ENCODE data around the gene PYGO1.

GRCh38 chr15:55590788-55591187, 2.6 kb upstream of the PYGO1 start:
- TF ChIP-seq POU6F1 (CRISPR knock-in tag; IDR thresholded peaks at IDR 0.05; ENCODE audit: borderline replicate concordance, low read depth) (no peak), ZC3H10 (CRISPR knock-in tag; IDR thresholded peaks at IDR 0.05) (no peak), TSHZ2 (CRISPR knock-in tag; IDR thresholded peaks at IDR 0.05) (no peak), RARB (CRISPR knock-in tag; IDR thresholded peaks at IDR 0.05) (no peak), ZFP3 (CRISPR knock-in tag; IDR thresholded peaks at IDR 0.05) (no peak), BACH2 (CRISPR knock-in tag; IDR thresholded peaks at IDR 0.05; ENCODE audit: borderline replicate concordance) (no peak), OSR1 (CRISPR knock-in tag; IDR thresholded peaks at IDR 0.05) (no peak), CSRNP3 (CRISPR knock-in tag; IDR thresholded peaks at IDR 0.05) (no peak), GLIS3 (CRISPR knock-in tag; IDR thresholded peaks at IDR 0.05) (no peak)
